Measurements from ENCODE around the gene PCGF3.

Gene PCGF3

GRCh38 chr4:657834-658667 is 47.6 kb upstream of the PCGF3 start:
- Histone ChIP-seq H4K20me1 (ENCODE audit: insufficient read depth, low read length, poor library complexity, severe bottlenecking) (no peaks in the 10 kb centered on the region), H3K4me1 (ENCODE audit: insufficient read depth, low read length, poor library complexity, severe bottlenecking) (peaks cover 2% of the 10 kb centered on the region), H3K9ac (ENCODE audit: low read depth, low read length, poor library complexity, severe bottlenecking) (no peak overlapping the region), H3K9me3 (ENCODE audit: insufficient read depth, low read depth, low read length) (peaks cover 3% of the 10 kb centered on the region; the same call in 1 of the 2 replicates), H3K9me2 (replicated peaks; ENCODE audit: low read depth, low read length) (no peaks in the 10 kb centered on the region), H3K4me2 (ENCODE audit: low read depth, low read length, poor library complexity, severe bottlenecking) (no peak overlapping the region), H2AFZ (ENCODE audit: low read length) (no peak overlapping the region), H3K79me2 (ENCODE audit: insufficient read depth, low read length) (no peaks in the 10 kb centered on the region), H3F3A (ENCODE audit: low read depth) (no peaks in the 10 kb centered on the region), H3K27me3 (ENCODE audit: insufficient read depth, low read length, poor library complexity, severe bottlenecking) (no peaks in the 10 kb centered on the region), H3K36me3 (ENCODE audit: insufficient read depth, low read length) (no peaks in the 10 kb centered on the region), H3K4me3 (ENCODE audit: low read length, poor library complexity, severe bottlenecking) (no peak overlapping the region)
- TF ChIP-seq EZH2phosphoT487 (IDR thresholded peaks at IDR 0.05; ENCODE audit: borderline replicate concordance) (no peak), CTCF (conservative IDR thresholded peaks at IDR 0.05; ENCODE audit: low read length) (no peak)

GRCh38 chr4:658681-659667 is 46.7 kb upstream of the PCGF3 start:
- H3F3A ChIP-seq (ENCODE audit: low read depth), result no peaks in the 10 kb centered on the region
- H3K4me3 ChIP-seq (ENCODE audit: low read length, poor library complexity, severe bottlenecking), result no peak overlapping the region
- H3K9me3 ChIP-seq (ENCODE audit: insufficient read depth, low read depth, low read length), result peaks cover 3% of the 10 kb centered on the region; the same call in 1 of the 2 replicates
- no peaks in the 10 kb centered on the region for H3K79me2 ChIP-seq (ENCODE audit: insufficient read depth, low read length)
- H3K4me1 ChIP-seq (ENCODE audit: insufficient read depth, low read length, poor library complexity, severe bottlenecking), result peaks cover 4% of the 10 kb centered on the region
- H3K9me2 ChIP-seq (replicated peaks; ENCODE audit: low read depth, low read length), result no peaks in the 10 kb centered on the region
- no peak overlapping the region for H2AFZ ChIP-seq (ENCODE audit: low read length)
- no peak overlapping the region for H3K9ac ChIP-seq (ENCODE audit: low read depth, low read length, poor library complexity, severe bottlenecking)
- no peaks in the 10 kb centered on the region for H3K36me3 ChIP-seq (ENCODE audit: insufficient read depth, low read length)
- no peak for TF ChIP-seq EZH2phosphoT487 (IDR thresholded peaks at IDR 0.05; ENCODE audit: borderline replicate concordance)
- TF ChIP-seq CTCF (conservative IDR thresholded peaks at IDR 0.05; ENCODE audit: low read length), result no peak
- no peak overlapping the region for H3K4me2 ChIP-seq (ENCODE audit: low read depth, low read length, poor library complexity, severe bottlenecking)
- no peaks in the 10 kb centered on the region for H3K27me3 ChIP-seq (ENCODE audit: insufficient read depth, low read length, poor library complexity, severe bottlenecking)
- no peaks in the 10 kb centered on the region for H4K20me1 ChIP-seq (ENCODE audit: insufficient read depth, low read length, poor library complexity, severe bottlenecking)

- peaks cover 3% of the 10 kb centered on the region; the same call in 1 of the 2 replicates for H3K9me3 ChIP-seq (ENCODE audit: insufficient read depth, low read depth, low read length)
- no peak overlapping the region for H3K4me2 ChIP-seq (ENCODE audit: low read depth, low read length, poor library complexity, severe bottlenecking)
- no peak overlapping the region for H3K4me3 ChIP-seq (ENCODE audit: low read length, poor library complexity, severe bottlenecking)
- H2AFZ ChIP-seq (ENCODE audit: low read length), result no peak overlapping the region
- H3K79me2 ChIP-seq (ENCODE audit: insufficient read depth, low read length), result peaks cover 7% of the 10 kb centered on the region; the same call in 1 of the 2 replicates
- H3K27me3 ChIP-seq (ENCODE audit: insufficient read depth, low read length, poor library complexity, severe bottlenecking), result no peaks in the 10 kb centered on the region
- no peaks in the 10 kb centered on the region for H4K20me1 ChIP-seq (ENCODE audit: insufficient read depth, low read length, poor library complexity, severe bottlenecking)
- no peaks in the 10 kb centered on the region for H3F3A ChIP-seq (ENCODE audit: low read depth)
- no peak overlapping the region for H3K9ac ChIP-seq (ENCODE audit: low read depth, low read length, poor library complexity, severe bottlenecking)
- TF ChIP-seq CTCF (conservative IDR thresholded peaks at IDR 0.05; ENCODE audit: low read length) (no peak), EZH2phosphoT487 (IDR thresholded peaks at IDR 0.05; ENCODE audit: borderline replicate concordance) (no peak)
- H3K36me3 ChIP-seq (ENCODE audit: insufficient read depth, low read length), result no peaks in the 10 kb centered on the region
- H3K4me1 ChIP-seq (ENCODE audit: insufficient read depth, low read length, poor library complexity, severe bottlenecking), result peaks cover 12% of the 10 kb centered on the region
- no peaks in the 10 kb centered on the region for H3K9me2 ChIP-seq (replicated peaks; ENCODE audit: low read depth, low read length)
Measured at GRCh38 chr4:659851-660250, 45.8 kb upstream of the PCGF3 start.

Measured in Loucy (cell line).